ENCODE data around the gene MRPL38. TPM values are rescaled to one million over a fixed set of nuclear protein-coding genes. Genes with fewer than 3 reads are reported as not detected.

Gene MRPL38
- total RNA-seq, 1 donor from 2014 or later: 77.8 TPM

- Mint-ChIP-seq H3K4me3 (peak within 1 kb of the TSS; percentile 64), H3K36me3 (no peaks in the 10 kb centered on the region), H3K4me1 (peaks cover 16% of the 10 kb centered on the region), H3K27me3 (ENCODE audit: low read depth) (peaks cover 72% of the 10 kb centered on the region), H3K27ac (no peak within 1 kb of the TSS), H3K9me3 (no peaks in the 10 kb centered on the region)
- no peak for TF ChIP-seq CTCF (IDR thresholded peaks at IDR 0.05; ENCODE audit: unreplicated experiment)
- DNase-seq (ENCODE audit: low spot score in 2 of 2, unreplicated experiment in 2 of 2): no peak
Observed at GRCh38 chr17:75878174-75878998, 26.3 kb downstream of the MRPL38 start, which contains the start of gene TRIM47. Gene TRIM47 (minus strand): TSS chr17:75878581. CDS start chr17:75878548, 33 bp downstream.

GRCh38 chr17:75877752-75878173 lies 26.9 kb downstream of the MRPL38 start:
- no peaks in the 10 kb centered on the region for H3K36me3 Mint-ChIP-seq
- H3K4me1 Mint-ChIP-seq: peaks cover 16% of the 10 kb centered on the region
- TF ChIP-seq CTCF (IDR thresholded peaks at IDR 0.05; ENCODE audit: unreplicated experiment): peak; percentile 39
- no peaks in the 10 kb centered on the region for H3K9me3 Mint-ChIP-seq
- peak overlapping the region; percentile 64 for H3K4me3 Mint-ChIP-seq
- DNase-seq (ENCODE audit: low spot score in 2 of 2, unreplicated experiment in 2 of 2): peak; percentile 64 to 78
- no peak overlapping the region for H3K27ac Mint-ChIP-seq
- H3K27me3 Mint-ChIP-seq (ENCODE audit: low read depth): peaks cover 72% of the 10 kb centered on the region

- Mint-ChIP-seq H3K36me3 (no peaks in the 10 kb centered on the region), H3K9me3 (no peaks in the 10 kb centered on the region), H3K4me1 (peaks cover 16% of the 10 kb centered on the region), H3K27me3 (ENCODE audit: low read depth) (peaks cover 67% of the 10 kb centered on the region), H3K4me3 (peak overlapping the region; percentile 64), H3K27ac (peak overlapping the region; percentile 81)
- no peak for TF ChIP-seq CTCF (IDR thresholded peaks at IDR 0.05; ENCODE audit: unreplicated experiment)
- DNase-seq (ENCODE audit: low spot score in 2 of 2, unreplicated experiment in 2 of 2): peak in 1 of 2 experiments; percentile 70
Observed at GRCh38 chr17:75876938-75877751, 27.5 kb downstream of the MRPL38 start.

- no peak for DNase-seq (ENCODE audit: low spot score in 2 of 2, unreplicated experiment in 2 of 2)
- Mint-ChIP-seq H3K27me3 (ENCODE audit: low read depth) (peaks cover 59% of the 10 kb centered on the region), H3K9me3 (no peaks in the 10 kb centered on the region), H3K4me3 (peak overlapping the region; percentile 64), H3K36me3 (no peaks in the 10 kb centered on the region), H3K27ac (peak overlapping the region; percentile 81), H3K4me1 (peaks cover 16% of the 10 kb centered on the region)
- TF ChIP-seq CTCF (IDR thresholded peaks at IDR 0.05; ENCODE audit: unreplicated experiment): no peak
Observed at GRCh38 chr17:75876190-75876937, 28.3 kb downstream of the MRPL38 start.

DNA sequence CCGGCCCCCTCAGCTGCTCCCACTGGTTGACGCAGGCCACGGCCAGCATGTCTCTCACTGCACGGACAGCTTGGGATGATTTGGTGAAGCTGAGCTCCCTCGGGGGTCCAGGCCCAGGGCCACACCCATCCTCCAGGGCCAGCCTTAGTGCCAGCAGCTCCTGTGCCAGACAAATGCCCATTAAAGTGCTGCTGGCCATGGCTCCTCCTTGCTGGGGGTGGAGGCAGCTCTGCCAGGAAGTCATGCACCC lies 28.8 kb downstream of the MRPL38 start:
- Mint-ChIP-seq H3K4me1 (peaks cover 16% of the 10 kb centered on the region), H3K27me3 (ENCODE audit: low read depth) (peaks cover 54% of the 10 kb centered on the region), H3K9me3 (no peaks in the 10 kb centered on the region), H3K27ac (no peak overlapping the region), H3K4me3 (no peak overlapping the region), H3K36me3 (no peaks in the 10 kb centered on the region)
- no peak for DNase-seq (ENCODE audit: low spot score in 2 of 2, unreplicated experiment in 2 of 2)
- no peak for TF ChIP-seq CTCF (IDR thresholded peaks at IDR 0.05; ENCODE audit: unreplicated experiment)

Data from mesothelial cell of epicardium (in vitro differentiated cells).